ENCODE results near the gene THSD4.
A peak's percentile ranks its signal among the peaks of the same experiment; 100 is the strongest.

The THSD4 gene

GRCh38 chr15:71779073-71779797 lies 664.0 kb downstream of the THSD4 start:
- Histone ChIP-seq H3K27me3 (ENCODE audit: control insufficient read depth, low read length) (peaks cover 20% of the 10 kb centered on the region), H3F3A (ENCODE audit: control insufficient read depth, insufficient read depth) (no peaks in the 10 kb centered on the region), H3K9me3 (ENCODE audit: control insufficient read depth, insufficient read depth, low read length) (no peaks in the 10 kb centered on the region), H3K36me3 (ENCODE audit: control insufficient read depth, low read length) (no peaks in the 10 kb centered on the region), H3K27ac (ENCODE audit: low read depth, low read length) (no peak overlapping the region), H3K79me2 (ENCODE audit: control insufficient read depth, low read length) (no peaks in the 10 kb centered on the region), H3K4me1 (ENCODE audit: control insufficient read depth, low read length) (peaks cover 13% of the 10 kb centered on the region), H4K20me1 (ENCODE audit: control insufficient read depth, insufficient read depth, low read depth, low read length) (no peaks in the 10 kb centered on the region), H3K4me3 (ENCODE audit: low read length) (no peak overlapping the region), H3K4me2 (ENCODE audit: low read length) (no peak overlapping the region), H3K9me2 (replicated peaks; ENCODE audit: control insufficient read depth, low read length) (no peaks in the 10 kb centered on the region)
- TF ChIP-seq EZH2phosphoT487 (IDR thresholded peaks at IDR 0.05; ENCODE audit: borderline replicate concordance, low read length) (no peak), CTCF (IDR thresholded peaks at IDR 0.05; ENCODE audit: low read depth, low read length, poor library complexity, severe bottlenecking) (no peak)

DNA sequence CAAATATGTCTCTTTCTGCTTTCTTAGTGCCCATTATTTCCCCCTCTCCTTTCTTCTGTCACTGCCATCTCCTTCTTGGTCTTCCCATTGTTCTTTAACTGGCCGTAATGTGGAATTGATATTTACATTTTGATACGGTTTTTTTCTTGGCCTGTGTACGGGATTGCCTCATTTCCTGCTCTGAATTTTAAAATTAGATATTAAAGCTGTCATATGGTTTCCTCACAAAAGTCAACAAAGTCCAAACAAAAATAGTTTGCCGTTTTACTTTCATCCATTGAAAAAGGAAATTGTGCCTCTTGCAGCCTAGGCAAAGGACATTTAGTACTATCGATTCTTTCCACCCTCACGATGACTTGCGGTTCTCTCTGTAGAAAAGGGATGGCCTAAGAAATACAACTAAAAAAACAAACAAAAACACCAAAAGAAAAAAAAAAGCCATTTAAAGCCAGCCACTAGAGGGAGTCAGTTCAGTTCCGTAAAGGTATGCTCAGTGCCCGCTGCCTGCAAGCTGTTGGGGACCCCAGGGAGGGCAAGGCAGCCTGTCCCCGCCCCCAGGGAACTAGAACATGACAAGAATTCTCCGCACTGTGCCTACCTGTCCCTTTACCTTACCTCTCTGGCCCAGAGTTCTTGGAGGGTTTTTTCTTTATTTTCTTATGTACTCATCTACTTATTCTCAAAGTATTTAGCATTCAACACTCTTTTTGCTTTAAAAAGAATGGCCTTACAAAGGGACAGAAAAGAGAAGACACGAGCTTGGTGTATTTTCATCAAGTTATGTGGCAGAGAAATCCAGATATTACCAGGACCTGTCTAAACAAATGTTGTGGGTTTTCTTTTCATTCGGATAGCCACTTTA lies 665.1 kb downstream of the THSD4 start:
- H3K27me3 ChIP-seq (ENCODE audit: control insufficient read depth, low read length) = peaks cover 20% of the 10 kb centered on the region
- no peaks in the 10 kb centered on the region for H3K36me3 ChIP-seq (ENCODE audit: control insufficient read depth, low read length)
- H3K9me2 ChIP-seq (replicated peaks; ENCODE audit: control insufficient read depth, low read length) = no peaks in the 10 kb centered on the region
- no peaks in the 10 kb centered on the region for H3K9me3 ChIP-seq (ENCODE audit: control insufficient read depth, insufficient read depth, low read length)
- H3K4me3 ChIP-seq (ENCODE audit: low read length) = no peak overlapping the region
- no peak overlapping the region for H3K27ac ChIP-seq (ENCODE audit: low read depth, low read length)
- TF ChIP-seq EZH2phosphoT487 (IDR thresholded peaks at IDR 0.05; ENCODE audit: borderline replicate concordance, low read length) (no peak), CTCF (IDR thresholded peaks at IDR 0.05; ENCODE audit: low read depth, low read length, poor library complexity, severe bottlenecking) (peak; percentile 84)
- H4K20me1 ChIP-seq (ENCODE audit: control insufficient read depth, insufficient read depth, low read depth, low read length) = no peaks in the 10 kb centered on the region
- no peaks in the 10 kb centered on the region for H3F3A ChIP-seq (ENCODE audit: control insufficient read depth, insufficient read depth)
- H3K4me1 ChIP-seq (ENCODE audit: control insufficient read depth, low read length) = peaks cover 13% of the 10 kb centered on the region
- peak overlapping the region; percentile 52 for H3K4me2 ChIP-seq (ENCODE audit: low read length)
- no peaks in the 10 kb centered on the region for H3K79me2 ChIP-seq (ENCODE audit: control insufficient read depth, low read length)

- Histone ChIP-seq H3K36me3 (ENCODE audit: control insufficient read depth, low read length) (no peaks in the 10 kb centered on the region), H3K4me2 (ENCODE audit: low read length) (no peak overlapping the region), H3K79me2 (ENCODE audit: control insufficient read depth, low read length) (no peaks in the 10 kb centered on the region), H3K27ac (ENCODE audit: low read depth, low read length) (no peak overlapping the region), H3K4me3 (ENCODE audit: low read length) (no peak overlapping the region), H4K20me1 (ENCODE audit: control insufficient read depth, insufficient read depth, low read depth, low read length) (no peaks in the 10 kb centered on the region), H3K9me2 (replicated peaks; ENCODE audit: control insufficient read depth, low read length) (no peaks in the 10 kb centered on the region), H3K9me3 (ENCODE audit: control insufficient read depth, insufficient read depth, low read length) (no peaks in the 10 kb centered on the region), H3F3A (ENCODE audit: control insufficient read depth, insufficient read depth) (no peaks in the 10 kb centered on the region), H3K27me3 (ENCODE audit: control insufficient read depth, low read length) (peaks cover 20% of the 10 kb centered on the region), H3K4me1 (ENCODE audit: control insufficient read depth, low read length) (peaks cover 15% of the 10 kb centered on the region)
- TF ChIP-seq EZH2phosphoT487 (IDR thresholded peaks at IDR 0.05; ENCODE audit: borderline replicate concordance, low read length) (no peak), CTCF (IDR thresholded peaks at IDR 0.05; ENCODE audit: low read depth, low read length, poor library complexity, severe bottlenecking) (no peak)
These were observed 666.1 kb downstream of the THSD4 start for GRCh38 chr15:71781179-71781964.
